Vagina (tissue), 2 donors: ENCODE results near the gene MROH9.

Experiments used
- POLR2A ChIP-seq, 2 donors: fragments of 450-650 bp; IDR thresholded peaks; one replicate each; pipeline ENCODE4 v1.6.1; 2017; ENCODE audit warnings: antibody characterized with exemption in 2 of 2, mild to moderate bottlenecking in 2 of 2, moderate library complexity in 2 of 2
- TF ChIP-seq, protein P1 (sequence below), 3 experiments: fragments of 450-650 bp in 2 of 3; fragments of 200-600 bp in 1 of 3; sonication (generic) in 1 of 3; IDR thresholded peaks; one replicate each; pipeline ENCODE4 v1.5.1; 2017 to 2019; ENCODE audit warnings: antibody characterized with exemption in 3 of 3, mild to moderate bottlenecking in 2 of 3, moderate library complexity in 2 of 3

DNA sequence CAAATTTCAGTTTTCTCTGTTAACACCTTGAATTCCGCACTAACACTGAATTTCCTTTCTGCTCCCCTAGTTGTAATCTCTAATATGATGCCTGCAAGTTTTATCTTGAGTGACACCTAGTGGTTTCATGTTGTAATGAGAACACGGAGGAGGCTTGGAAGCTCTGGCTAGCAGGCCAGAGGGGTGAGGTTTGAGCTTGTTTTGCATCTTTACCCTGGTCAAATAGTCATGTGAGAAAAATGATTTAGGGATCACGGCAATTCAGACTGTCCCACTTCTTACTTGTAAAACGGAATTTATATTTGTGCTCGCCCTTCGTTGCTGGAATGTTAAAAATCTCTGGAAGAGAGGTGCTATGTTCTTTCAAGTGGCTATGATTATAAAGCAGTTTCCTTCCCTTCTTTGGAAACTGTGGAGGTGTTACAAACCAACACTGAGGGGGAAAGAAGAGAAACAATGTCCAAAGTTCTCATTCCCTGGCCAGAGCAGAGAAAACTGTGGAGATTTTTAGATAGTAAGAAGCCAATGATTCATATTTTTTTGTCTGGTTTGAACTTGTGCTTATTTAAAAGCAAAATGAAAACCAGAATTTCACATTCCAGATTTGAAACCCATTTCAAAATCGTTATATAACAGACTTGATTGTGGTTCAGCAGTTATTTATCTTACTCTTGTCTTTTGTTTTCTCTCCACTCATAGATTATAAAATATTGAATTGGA lies 5.3 kb upstream of the MROH9 start:
- TF ChIP-seq POLR2A (IDR thresholded peaks at IDR 0.05): no peak
- TF ChIP-seq, protein P1, sequence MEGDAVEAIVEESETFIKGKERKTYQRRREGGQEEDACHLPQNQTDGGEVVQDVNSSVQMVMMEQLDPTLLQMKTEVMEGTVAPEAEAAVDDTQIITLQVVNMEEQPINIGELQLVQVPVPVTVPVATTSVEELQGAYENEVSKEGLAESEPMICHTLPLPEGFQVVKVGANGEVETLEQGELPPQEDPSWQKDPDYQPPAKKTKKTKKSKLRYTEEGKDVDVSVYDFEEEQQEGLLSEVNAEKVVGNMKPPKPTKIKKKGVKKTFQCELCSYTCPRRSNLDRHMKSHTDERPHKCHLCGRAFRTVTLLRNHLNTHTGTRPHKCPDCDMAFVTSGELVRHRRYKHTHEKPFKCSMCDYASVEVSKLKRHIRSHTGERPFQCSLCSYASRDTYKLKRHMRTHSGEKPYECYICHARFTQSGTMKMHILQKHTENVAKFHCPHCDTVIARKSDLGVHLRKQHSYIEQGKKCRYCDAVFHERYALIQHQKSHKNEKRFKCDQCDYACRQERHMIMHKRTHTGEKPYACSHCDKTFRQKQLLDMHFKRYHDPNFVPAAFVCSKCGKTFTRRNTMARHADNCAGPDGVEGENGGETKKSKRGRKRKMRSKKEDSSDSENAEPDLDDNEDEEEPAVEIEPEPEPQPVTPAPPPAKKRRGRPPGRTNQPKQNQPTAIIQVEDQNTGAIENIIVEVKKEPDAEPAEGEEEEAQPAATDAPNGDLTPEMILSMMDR (IDR thresholded peaks at IDR 0.05): peak; percentile 27 to 55 (median 55)
